ENCODE results near the gene FOXK2. TPM values are rescaled to one million over a fixed set of nuclear protein-coding genes. Genes with fewer than 3 reads are reported as not detected.

Gene FOXK2
- total RNA-seq, 2 experiments from 2014 or later = 76.2 to 144 TPM

DNA sequence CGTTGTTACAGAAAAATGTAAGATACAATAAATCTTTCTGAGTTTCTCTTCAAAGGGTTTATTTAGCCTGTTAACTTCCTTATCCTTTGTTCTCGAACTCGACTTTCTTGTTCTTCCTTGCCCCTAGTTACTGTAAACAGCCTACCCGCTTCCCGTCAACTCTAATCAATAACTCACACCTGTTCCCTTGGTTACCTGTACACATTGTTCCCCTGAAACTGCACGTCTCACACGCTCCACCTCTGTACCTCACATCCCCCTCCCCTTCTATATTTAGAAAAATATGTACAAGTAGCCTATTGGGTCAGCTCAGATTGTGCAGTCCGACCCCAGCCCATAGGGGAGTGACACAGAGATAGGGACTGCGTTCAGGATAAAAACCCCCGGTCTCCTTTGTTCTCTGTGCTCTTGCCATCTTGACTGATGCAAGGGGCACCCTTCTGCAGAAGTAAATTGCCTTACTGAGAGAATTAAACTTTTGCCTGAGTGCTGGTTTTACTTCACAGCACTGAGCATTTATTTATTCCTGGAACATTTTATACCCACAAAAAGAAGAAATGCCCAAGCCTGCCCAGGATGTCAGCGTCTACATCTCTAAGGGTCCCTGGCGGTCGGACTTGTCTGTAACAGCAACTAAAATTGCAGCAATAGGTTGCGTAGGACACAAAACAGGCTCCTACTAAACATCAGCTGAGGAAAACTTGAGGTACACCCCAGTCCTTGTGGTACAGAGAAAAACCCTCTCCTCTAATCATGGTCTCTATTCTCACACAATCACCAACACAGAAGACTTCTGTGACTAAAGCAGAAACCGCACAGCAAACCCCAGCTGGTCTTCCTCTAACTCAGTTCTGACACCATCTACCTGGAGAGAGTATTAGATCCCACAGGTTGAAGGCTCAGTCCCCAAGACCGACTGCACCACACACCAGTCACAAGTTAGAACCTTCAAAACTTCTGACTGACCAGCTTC lies 117.4 kb downstream of the FOXK2 start:
- TSS peak; percentile 36 for BruUV-seq (replicated peaks)
- H3K27ac ChIP-seq (ENCODE audit: low read depth, low read length, poor library complexity, severe bottlenecking) = no peak overlapping the region
- TF ChIP-seq CTCF (conservative IDR thresholded peaks at IDR 0.05; ENCODE audit: low read length) (no peak), EZH2phosphoT487 (IDR thresholded peaks at IDR 0.05; ENCODE audit: borderline replicate concordance, low read depth, low read length) (no peak)
- no peak for DNase-seq (ENCODE audit: low spot score)
- H3K9me3 ChIP-seq (ENCODE audit: low read length) = no peaks in the 10 kb centered on the region
- peaks cover 95% of the 10 kb centered on the region for H3K36me3 ChIP-seq (ENCODE audit: insufficient read depth, low read length)
- peaks cover 86% of the 10 kb centered on the region for H3K79me2 ChIP-seq (ENCODE audit: insufficient read depth, low read depth, low read length)
- ChIA-PET POLR2A (interaction anchor here (0.6 kb wide), 1 partner anchor 67 kb away, joined by 3 read pairs; no protein-coding TSS in a partner anchor), CTCF (ENCODE audit: unreplicated experiment) (no interaction called here)
- H3K4me2 ChIP-seq (ENCODE audit: low read length) = no peak overlapping the region
- H4K20me1 ChIP-seq (ENCODE audit: insufficient read depth, low read length) = 0 out of 2 replicates have a peak, but pooled peaks cover 4% of the 10 kb centered on the region
- H3K4me1 ChIP-seq (ENCODE audit: insufficient read depth, low read length, poor library complexity, severe bottlenecking) = no peaks in the 10 kb centered on the region
- no peaks in the 10 kb centered on the region for H3K9me2 ChIP-seq (ENCODE audit: insufficient read depth, low read length)
- no peak overlapping the region for H3K4me3 ChIP-seq (ENCODE audit: low read depth, low read length, poor library complexity, severe bottlenecking)
- no peak overlapping the region for H2AFZ ChIP-seq (ENCODE audit: low read length)
- intact Hi-C loops (cut with micrococcal nuclease; ENCODE audit: unreplicated experiment) = no loop called here

DNA sequence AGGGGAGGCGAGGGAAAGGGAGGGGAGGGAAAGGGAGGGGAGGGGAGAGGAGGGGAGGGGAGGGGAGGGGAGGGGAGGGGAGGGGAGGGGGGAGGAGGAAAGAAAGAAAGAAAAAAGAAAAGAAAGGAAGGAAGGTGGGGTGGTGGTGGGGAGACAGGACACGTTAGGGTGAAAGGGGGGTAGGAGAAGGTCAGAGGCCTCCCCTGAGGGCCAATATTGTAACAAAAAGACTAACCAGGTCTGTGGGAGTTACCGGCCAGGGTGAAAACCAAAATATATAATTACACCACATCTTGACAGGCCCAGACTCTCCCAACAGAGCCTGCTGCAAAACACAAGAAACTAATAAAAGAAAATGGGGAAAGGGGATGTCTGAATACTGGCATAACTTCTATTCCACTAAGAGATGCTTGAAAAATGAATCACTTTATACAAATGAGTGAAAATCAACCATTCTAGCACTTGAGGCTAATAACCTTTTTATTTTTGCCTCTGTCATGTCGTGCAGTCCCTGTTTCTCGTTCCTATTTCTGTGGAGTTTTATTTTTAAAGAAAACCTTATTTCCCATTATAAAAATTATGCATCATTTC lies 118.7 kb downstream of the FOXK2 start:
- no peak for DNase-seq (ENCODE audit: low spot score)
- BruUV-seq (replicated peaks) = no TSS peak
- Histone ChIP-seq H3K4me1 (ENCODE audit: insufficient read depth, low read length, poor library complexity, severe bottlenecking) (no peaks in the 10 kb centered on the region), H4K20me1 (ENCODE audit: insufficient read depth, low read length) (0 out of 2 replicates have a peak, but pooled peaks cover 2% of the 10 kb centered on the region), H3K9me3 (ENCODE audit: low read length) (no peaks in the 10 kb centered on the region), H3K9me2 (ENCODE audit: insufficient read depth, low read length) (no peaks in the 10 kb centered on the region), H3K4me3 (ENCODE audit: low read depth, low read length, poor library complexity, severe bottlenecking) (no peak overlapping the region), H3K36me3 (ENCODE audit: insufficient read depth, low read length) (peaks cover 95% of the 10 kb centered on the region), H2AFZ (ENCODE audit: low read length) (no peak overlapping the region), H3K27ac (ENCODE audit: low read depth, low read length, poor library complexity, severe bottlenecking) (no peak overlapping the region), H3K4me2 (ENCODE audit: low read length) (no peak overlapping the region), H3K79me2 (ENCODE audit: insufficient read depth, low read depth, low read length) (peaks cover 84% of the 10 kb centered on the region)
- intact Hi-C loops (cut with micrococcal nuclease; ENCODE audit: unreplicated experiment) = no loop called here
- TF ChIP-seq CTCF (conservative IDR thresholded peaks at IDR 0.05; ENCODE audit: low read length) (no peak), EZH2phosphoT487 (IDR thresholded peaks at IDR 0.05; ENCODE audit: borderline replicate concordance, low read depth, low read length) (no peak)
- CTCF ChIA-PET (ENCODE audit: unreplicated experiment) = no interaction called here
- POLR2A ChIA-PET = no interaction called here
